ENCODE results near the gene PITPNM2. TPM values are rescaled to one million over a fixed set of nuclear protein-coding genes. Genes with fewer than 3 reads are reported as not detected.

Gene PITPNM2
- total RNA-seq, 2 donors from 2014 or later = 3.2 to 13.4 TPM

DNA sequence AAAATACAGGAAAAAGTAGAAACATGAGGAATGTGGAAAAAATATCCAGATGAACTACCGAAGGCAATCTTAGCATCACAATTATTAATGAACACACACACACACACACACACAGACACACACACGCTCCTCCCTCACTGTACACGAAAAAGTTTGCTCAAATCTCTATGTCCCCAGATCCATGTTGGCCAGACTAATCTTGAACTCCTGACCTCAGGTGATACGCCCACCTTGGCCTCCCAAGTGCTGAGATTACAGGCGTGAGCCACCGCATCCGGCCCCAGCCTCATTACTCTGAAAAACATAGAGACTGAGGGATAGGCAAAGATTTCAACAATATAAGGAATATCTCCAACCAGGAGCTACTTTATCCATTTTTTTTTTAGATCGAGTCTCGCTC is 17.2 kb downstream of the PITPNM2 start:
- no peak overlapping the region for H3K9ac ChIP-seq (ENCODE audit: extremely low read depth, low read length, poor library complexity, severe bottlenecking)
- 92 to 95% methylated on average over 8 to 9 of the region's 9 CpGs for WGBS, 2 experiments (ENCODE audit: insufficient coverage in 1 of 2, insufficient read length in 1 of 2)
- no peaks in the 10 kb centered on the region for H3K27me3 ChIP-seq (ENCODE audit: control insufficient read depth, insufficient read depth, low read length, poor library complexity, severe bottlenecking)
- H3K36me3 Mint-ChIP-seq (ENCODE audit: low read depth) = peaks cover 10% of the 10 kb centered on the region
- no peak overlapping the region for H3K27ac Mint-ChIP-seq
- no peak overlapping the region for H3K27ac ChIP-seq (ENCODE audit: low read depth, low read length)
- H3K4me1 ChIP-seq (ENCODE audit: control insufficient read depth, insufficient read depth, low read length) = no peaks in the 10 kb centered on the region
- no peak for DNase-seq
- H3K9me3 Mint-ChIP-seq = peaks cover 6% of the 10 kb centered on the region
- peaks cover 4% of the 10 kb centered on the region for H3K4me1 Mint-ChIP-seq
- no peak overlapping the region for H3K4me3 ChIP-seq (ENCODE audit: low read length)
- TF ChIP-seq, protein P1, sequence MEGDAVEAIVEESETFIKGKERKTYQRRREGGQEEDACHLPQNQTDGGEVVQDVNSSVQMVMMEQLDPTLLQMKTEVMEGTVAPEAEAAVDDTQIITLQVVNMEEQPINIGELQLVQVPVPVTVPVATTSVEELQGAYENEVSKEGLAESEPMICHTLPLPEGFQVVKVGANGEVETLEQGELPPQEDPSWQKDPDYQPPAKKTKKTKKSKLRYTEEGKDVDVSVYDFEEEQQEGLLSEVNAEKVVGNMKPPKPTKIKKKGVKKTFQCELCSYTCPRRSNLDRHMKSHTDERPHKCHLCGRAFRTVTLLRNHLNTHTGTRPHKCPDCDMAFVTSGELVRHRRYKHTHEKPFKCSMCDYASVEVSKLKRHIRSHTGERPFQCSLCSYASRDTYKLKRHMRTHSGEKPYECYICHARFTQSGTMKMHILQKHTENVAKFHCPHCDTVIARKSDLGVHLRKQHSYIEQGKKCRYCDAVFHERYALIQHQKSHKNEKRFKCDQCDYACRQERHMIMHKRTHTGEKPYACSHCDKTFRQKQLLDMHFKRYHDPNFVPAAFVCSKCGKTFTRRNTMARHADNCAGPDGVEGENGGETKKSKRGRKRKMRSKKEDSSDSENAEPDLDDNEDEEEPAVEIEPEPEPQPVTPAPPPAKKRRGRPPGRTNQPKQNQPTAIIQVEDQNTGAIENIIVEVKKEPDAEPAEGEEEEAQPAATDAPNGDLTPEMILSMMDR (conservative IDR thresholded peaks at IDR 0.05) = no peak
- no peaks in the 10 kb centered on the region for H3K36me3 ChIP-seq (ENCODE audit: control insufficient read depth, insufficient read depth, low read length)
- no peak overlapping the region for H3K4me3 Mint-ChIP-seq
- H3K27me3 Mint-ChIP-seq (ENCODE audit: insufficient read depth) = no peaks in the 10 kb centered on the region
- H3K9me3 ChIP-seq (ENCODE audit: control insufficient read depth, low read length) = no peaks in the 10 kb centered on the region

DNA sequence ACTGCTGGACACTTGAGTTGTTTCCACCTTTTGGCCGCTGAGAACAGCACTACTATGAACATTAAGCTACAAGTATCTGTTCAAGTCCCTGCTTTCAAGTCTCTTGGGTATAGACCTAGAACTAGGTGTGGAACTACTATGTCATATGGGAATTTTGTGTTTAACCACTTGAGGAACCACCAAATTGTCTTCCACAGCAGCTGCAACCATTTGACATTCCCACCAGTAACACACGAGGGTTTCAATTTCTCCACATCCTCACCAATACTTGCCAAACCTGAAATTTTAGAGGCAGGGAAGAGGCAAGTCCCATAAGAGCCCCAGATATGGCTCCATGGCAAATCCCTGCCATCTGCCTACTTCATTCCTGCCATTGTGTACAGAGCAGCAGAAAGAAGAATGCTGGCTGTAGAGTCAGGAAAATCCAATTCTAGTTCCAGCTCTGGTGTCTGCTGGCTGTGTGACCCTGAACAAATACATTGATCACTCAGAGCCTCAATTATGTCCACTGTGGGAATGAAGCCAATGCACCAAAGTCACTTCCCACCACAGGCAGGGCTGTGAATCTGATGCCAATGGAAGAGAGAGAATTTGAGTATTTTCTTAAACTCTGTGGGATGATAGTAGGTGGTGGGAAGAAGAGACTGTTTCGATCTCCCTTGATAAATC is 17.8 kb downstream of the PITPNM2 start:
- TF ChIP-seq, protein P1 (conservative IDR thresholded peaks at IDR 0.05) = no peak
- no peaks in the 10 kb centered on the region for H3K27me3 ChIP-seq (ENCODE audit: control insufficient read depth, insufficient read depth, low read length, poor library complexity, severe bottlenecking)
- H3K4me3 ChIP-seq (ENCODE audit: low read length) = no peak overlapping the region
- Mint-ChIP-seq H3K27me3 (ENCODE audit: insufficient read depth) (no peaks in the 10 kb centered on the region), H3K4me3 (no peak overlapping the region), H3K27ac (no peak overlapping the region), H3K36me3 (ENCODE audit: low read depth) (peaks cover 10% of the 10 kb centered on the region), H3K4me1 (peaks cover 4% of the 10 kb centered on the region), H3K9me3 (peaks cover 6% of the 10 kb centered on the region)
- H3K9ac ChIP-seq (ENCODE audit: extremely low read depth, low read length, poor library complexity, severe bottlenecking) = no peak overlapping the region
- DNase-seq = no peak
- 93 to 94% methylated on average over 2 of the region's 3 CpGs for WGBS, 2 experiments (ENCODE audit: insufficient coverage in 1 of 2, insufficient read length in 1 of 2)
- H3K9me3 ChIP-seq (ENCODE audit: control insufficient read depth, low read length) = no peaks in the 10 kb centered on the region
- H3K4me1 ChIP-seq (ENCODE audit: control insufficient read depth, insufficient read depth, low read length) = no peaks in the 10 kb centered on the region
- H3K27ac ChIP-seq (ENCODE audit: low read depth, low read length) = no peak overlapping the region
- H3K36me3 ChIP-seq (ENCODE audit: control insufficient read depth, insufficient read depth, low read length) = no peaks in the 10 kb centered on the region

DNA sequence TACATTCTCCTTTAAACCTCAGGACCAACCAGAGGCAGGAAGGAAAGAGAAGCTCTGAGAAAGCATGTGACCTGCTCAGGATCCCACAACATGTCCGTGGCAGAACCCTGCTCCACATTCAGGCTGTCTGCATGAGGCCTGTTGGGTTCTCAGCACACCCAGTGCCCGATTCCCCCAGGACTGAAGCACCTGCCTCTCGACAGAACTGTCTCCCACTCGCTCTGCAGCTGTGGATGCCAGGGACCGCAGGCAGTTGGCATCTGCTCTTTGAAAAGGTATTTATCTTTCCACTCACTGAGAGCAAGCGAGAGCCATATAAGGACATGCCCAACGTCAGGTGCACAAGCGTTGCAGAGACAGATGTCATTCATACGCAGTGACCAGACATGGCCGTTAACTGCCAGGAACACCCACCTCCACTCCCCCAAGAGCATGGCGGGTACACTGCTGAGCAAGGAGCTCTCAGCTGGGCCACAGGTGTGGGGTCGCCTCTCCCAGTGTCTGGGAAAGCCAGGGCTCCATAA is 18.9 kb downstream of the PITPNM2 start:
- no peaks in the 10 kb centered on the region for H3K27me3 Mint-ChIP-seq (ENCODE audit: insufficient read depth)
- peaks cover 7% of the 10 kb centered on the region for H3K36me3 Mint-ChIP-seq (ENCODE audit: low read depth)
- peak; percentile 62 for DNase-seq
- no peak overlapping the region for H3K4me3 ChIP-seq (ENCODE audit: low read length)
- WGBS, 2 experiments (ENCODE audit: insufficient coverage in 1 of 2, insufficient read length in 1 of 2) = 92% methylated on average over 7 to 12 of the region's 12 CpGs
- H3K4me1 ChIP-seq (ENCODE audit: control insufficient read depth, insufficient read depth, low read length) = no peaks in the 10 kb centered on the region
- no peaks in the 10 kb centered on the region for H3K9me3 ChIP-seq (ENCODE audit: control insufficient read depth, low read length)
- peaks cover 4% of the 10 kb centered on the region for H3K4me1 Mint-ChIP-seq
- no peak overlapping the region for H3K4me3 Mint-ChIP-seq
- H3K9me3 Mint-ChIP-seq = peaks cover 6% of the 10 kb centered on the region
- TF ChIP-seq, protein P1 (conservative IDR thresholded peaks at IDR 0.05) = no peak
- H3K9ac ChIP-seq (ENCODE audit: extremely low read depth, low read length, poor library complexity, severe bottlenecking) = no peak overlapping the region
- H3K27me3 ChIP-seq (ENCODE audit: control insufficient read depth, insufficient read depth, low read length, poor library complexity, severe bottlenecking) = no peaks in the 10 kb centered on the region
- H3K27ac ChIP-seq (ENCODE audit: low read depth, low read length) = no peak overlapping the region
- H3K27ac Mint-ChIP-seq = no peak overlapping the region
- H3K36me3 ChIP-seq (ENCODE audit: control insufficient read depth, insufficient read depth, low read length) = no peaks in the 10 kb centered on the region
